Measurements from ENCODE around the gene PBX4.
A peak's percentile ranks its signal among the peaks of the same experiment; 100 is the strongest.

Gene PBX4

DNA sequence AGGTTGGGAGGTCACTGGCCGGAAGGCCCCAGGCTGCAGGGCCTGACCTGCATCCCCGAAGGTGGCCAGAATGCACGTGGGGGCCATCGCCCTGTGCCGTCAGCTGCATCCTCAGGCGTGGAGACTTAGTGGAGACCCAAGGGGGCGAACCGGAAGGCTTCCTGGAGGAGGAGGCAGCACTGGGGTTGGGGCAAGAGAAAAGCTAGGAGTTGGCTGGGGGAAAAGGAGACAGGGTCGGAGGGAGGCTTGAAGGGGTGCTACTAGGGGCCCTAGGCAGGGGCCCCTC lies 91.2 kb downstream of the PBX4 start:
- Histone ChIP-seq H3K27ac (ENCODE audit: low read length) (no peak overlapping the region), H3K4me3 (ENCODE audit: low read depth in 1 of 2, low read length in 2 of 2) (no peak overlapping the region), H3K4me1 (ENCODE audit: control insufficient read depth in 1 of 2, insufficient read depth in 2 of 2, low read length in 2 of 2) (peaks cover 0 to 9% of the 10 kb centered on the region in 2 donors), H3K27me3 (ENCODE audit: low read depth, low read length) (no peaks in the 10 kb centered on the region), H3K36me3 (ENCODE audit: control insufficient read depth in 1 of 2, insufficient read depth in 2 of 2, low read length in 2 of 2) (peaks cover 4 to 31% of the 10 kb centered on the region in 2 donors), H3K9me3 (ENCODE audit: control insufficient read depth in 1 of 2, low read length in 2 of 2) (no peaks in the 10 kb centered on the region)

- Histone ChIP-seq H3K9me3 (ENCODE audit: control insufficient read depth in 1 of 2, low read length in 2 of 2) (no peaks in the 10 kb centered on the region), H3K36me3 (ENCODE audit: control insufficient read depth in 1 of 2, insufficient read depth in 2 of 2, low read length in 2 of 2) (peaks cover 4 to 31% of the 10 kb centered on the region in 2 donors), H3K4me3 (ENCODE audit: low read depth in 1 of 2, low read length in 2 of 2) (no peak overlapping the region), H3K27ac (ENCODE audit: low read length) (no peak overlapping the region), H3K4me1 (ENCODE audit: control insufficient read depth in 1 of 2, insufficient read depth in 2 of 2, low read length in 2 of 2) (peaks cover 0 to 5% of the 10 kb centered on the region in 2 donors), H3K27me3 (ENCODE audit: low read depth, low read length) (no peaks in the 10 kb centered on the region)
These were observed 91.7 kb downstream of the PBX4 start for GRCh38 chr19:19526581-19527370.

DNA sequence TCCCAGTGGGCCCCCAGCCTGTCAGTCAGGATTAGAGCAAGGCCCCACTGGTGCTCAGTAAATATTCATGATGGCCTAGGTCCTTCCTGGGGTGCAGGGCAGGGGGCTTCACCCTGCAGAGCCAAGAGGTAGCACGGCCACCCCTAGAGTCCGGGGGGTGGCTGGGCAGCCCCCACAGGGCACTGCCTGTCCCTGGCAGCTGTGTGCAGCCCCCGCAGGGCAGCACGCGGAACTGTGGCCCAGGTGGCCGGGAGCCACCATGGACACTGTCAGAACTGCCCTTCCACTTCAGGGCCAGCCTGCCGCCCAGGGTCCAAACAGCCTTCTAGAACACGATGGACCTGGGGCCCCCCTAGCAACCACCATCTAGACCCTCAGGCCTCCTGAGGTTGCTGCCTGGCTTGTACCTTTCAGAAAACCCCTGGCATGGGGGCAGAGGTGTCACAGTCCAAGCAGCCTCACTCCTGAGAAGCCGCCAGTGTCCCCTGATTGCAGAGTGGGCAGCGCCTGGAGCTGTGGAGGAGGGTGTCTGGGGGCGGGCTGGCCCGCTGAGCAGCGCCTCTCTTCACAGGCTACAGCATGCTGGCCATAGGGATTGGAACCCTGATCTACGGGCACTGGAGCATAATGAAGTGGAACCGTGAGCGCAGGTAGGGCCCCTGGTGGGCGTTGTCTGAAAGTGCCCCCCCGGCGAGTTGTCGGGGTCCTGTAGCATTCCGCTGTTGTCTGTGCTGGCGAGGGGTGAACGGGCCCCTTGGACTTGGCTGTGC lies 92.7 kb downstream of the PBX4 start:
- Histone ChIP-seq H3K27ac (ENCODE audit: low read length) (no peak overlapping the region), H3K4me1 (ENCODE audit: control insufficient read depth in 1 of 2, insufficient read depth in 2 of 2, low read length in 2 of 2) (peaks cover 0 to 5% of the 10 kb centered on the region in 2 donors), H3K27me3 (ENCODE audit: low read depth, low read length) (no peaks in the 10 kb centered on the region), H3K9me3 (ENCODE audit: control insufficient read depth in 1 of 2, low read length in 2 of 2) (no peaks in the 10 kb centered on the region), H3K4me3 (ENCODE audit: low read depth in 1 of 2, low read length in 2 of 2) (no peak overlapping the region), H3K36me3 (ENCODE audit: control insufficient read depth in 1 of 2, insufficient read depth in 2 of 2, low read length in 2 of 2) (peaks cover 4 to 31% of the 10 kb centered on the region in 2 donors)

DNA sequence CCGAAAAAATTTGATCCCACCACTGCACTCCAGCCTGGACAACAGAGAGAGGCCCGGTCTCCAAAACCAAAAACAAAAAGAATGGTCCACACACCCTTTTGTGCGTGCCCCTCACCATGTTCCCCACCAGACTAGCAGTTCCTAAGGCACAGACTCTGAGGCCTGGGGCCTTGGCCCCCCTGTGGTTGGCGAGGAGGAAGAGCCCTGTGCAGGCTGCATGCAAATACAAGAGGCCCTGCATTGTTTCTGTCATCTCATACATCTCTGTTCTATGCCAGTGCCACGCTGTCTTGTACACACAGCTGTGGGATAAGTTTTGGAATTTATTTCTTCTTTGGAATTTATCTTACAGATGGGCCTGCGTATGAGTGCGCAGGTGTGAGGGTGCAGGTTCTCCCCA lies 94.4 kb downstream of the PBX4 start:
- H3K27ac ChIP-seq (ENCODE audit: low read length), result no peak overlapping the region
- peaks cover 9 to 42% of the 10 kb centered on the region in 2 donors for H3K36me3 ChIP-seq (ENCODE audit: control insufficient read depth in 1 of 2, insufficient read depth in 2 of 2, low read length in 2 of 2)
- peaks cover 0 to 13% of the 10 kb centered on the region in 2 donors for H3K4me1 ChIP-seq (ENCODE audit: control insufficient read depth in 1 of 2, insufficient read depth in 2 of 2, low read length in 2 of 2)
- no peaks in the 10 kb centered on the region for H3K27me3 ChIP-seq (ENCODE audit: low read depth, low read length)
- H3K9me3 ChIP-seq (ENCODE audit: control insufficient read depth in 1 of 2, low read length in 2 of 2), result no peaks in the 10 kb centered on the region
- H3K4me3 ChIP-seq (ENCODE audit: low read depth in 1 of 2, low read length in 2 of 2), result no peak overlapping the region

DNA sequence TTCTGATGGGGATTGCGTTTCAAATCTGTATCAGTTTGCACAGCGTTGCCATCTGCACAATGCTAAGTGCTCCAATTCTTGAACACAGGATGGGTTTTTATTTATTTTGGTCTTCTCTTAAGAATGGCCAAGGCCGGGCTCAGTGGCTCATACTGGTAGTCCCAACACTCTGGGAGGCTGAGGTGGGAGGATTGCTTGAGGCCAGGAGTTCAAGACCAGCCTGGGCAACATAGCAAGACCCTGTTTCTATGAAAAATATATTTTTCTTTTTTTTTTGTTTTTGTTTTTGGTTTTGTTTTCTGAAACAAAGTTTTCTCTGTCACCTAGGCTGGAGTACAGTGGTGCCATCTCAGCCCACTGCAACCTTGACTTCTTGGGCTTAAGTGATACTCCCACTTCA lies 95.3 kb downstream of the PBX4 start:
- H3K27me3 ChIP-seq (ENCODE audit: low read depth, low read length), result no peaks in the 10 kb centered on the region
- no peak overlapping the region for H3K27ac ChIP-seq (ENCODE audit: low read length)
- peaks cover 9 to 43% of the 10 kb centered on the region in 2 donors for H3K36me3 ChIP-seq (ENCODE audit: control insufficient read depth in 1 of 2, insufficient read depth in 2 of 2, low read length in 2 of 2)
- H3K4me1 ChIP-seq (ENCODE audit: control insufficient read depth in 1 of 2, insufficient read depth in 2 of 2, low read length in 2 of 2), result peaks cover 0 to 12% of the 10 kb centered on the region in 2 donors
- H3K4me3 ChIP-seq (ENCODE audit: low read depth in 1 of 2, low read length in 2 of 2), result no peak overlapping the region
- no peaks in the 10 kb centered on the region for H3K9me3 ChIP-seq (ENCODE audit: control insufficient read depth in 1 of 2, low read length in 2 of 2)

DNA sequence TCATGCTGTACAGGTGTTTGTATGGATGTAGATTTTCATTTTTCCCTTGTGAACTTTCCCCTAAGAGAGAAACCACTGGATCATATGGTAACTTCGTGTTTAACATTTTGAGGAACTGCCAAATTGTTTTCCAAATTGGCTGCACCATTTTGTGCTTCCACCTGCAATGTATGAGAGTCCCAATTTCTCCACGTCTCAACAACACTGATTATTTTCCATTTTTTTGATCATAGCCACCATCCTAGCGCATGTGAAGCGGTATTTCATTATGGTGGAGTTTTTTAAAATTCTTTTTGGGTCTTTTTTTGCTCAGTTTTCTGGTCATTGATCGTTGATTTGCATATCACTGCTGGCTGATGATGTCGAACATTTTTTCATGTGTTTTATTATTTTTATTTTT lies 97.5 kb downstream of the PBX4 start:
- H3K27ac ChIP-seq (ENCODE audit: low read length), result no peak overlapping the region
- no peaks in the 10 kb centered on the region for H3K27me3 ChIP-seq (ENCODE audit: low read depth, low read length)
- H3K4me3 ChIP-seq (ENCODE audit: low read depth in 1 of 2, low read length in 2 of 2), result no peak overlapping the region
- H3K4me1 ChIP-seq (ENCODE audit: control insufficient read depth in 1 of 2, insufficient read depth in 2 of 2, low read length in 2 of 2), result peaks cover 0 to 26% of the 10 kb centered on the region in 2 donors
- no peaks in the 10 kb centered on the region for H3K9me3 ChIP-seq (ENCODE audit: control insufficient read depth in 1 of 2, low read length in 2 of 2)
- H3K36me3 ChIP-seq (ENCODE audit: control insufficient read depth in 1 of 2, insufficient read depth in 2 of 2, low read length in 2 of 2), result peaks cover 9 to 24% of the 10 kb centered on the region in 2 donors

DNA sequence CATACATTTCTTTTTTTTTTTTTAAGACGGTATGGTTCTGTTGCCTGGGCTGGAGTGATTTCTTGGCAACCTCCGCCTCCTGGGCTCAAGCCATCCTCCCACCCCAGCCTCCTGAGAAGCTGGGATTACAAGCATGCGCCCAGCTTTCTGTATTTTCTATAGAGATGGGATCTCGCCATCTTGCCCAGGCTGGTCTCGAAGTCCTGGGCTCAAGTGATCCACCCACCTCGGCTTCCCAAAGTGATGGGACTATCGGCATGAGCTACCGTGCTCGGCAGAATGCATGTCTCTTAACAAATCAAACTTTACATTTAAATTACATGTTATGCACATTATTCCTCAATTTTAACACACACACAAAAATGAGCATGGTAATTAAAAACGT lies 101.3 kb downstream of the PBX4 start:
- Histone ChIP-seq H3K4me3 (ENCODE audit: low read depth in 1 of 2, low read length in 2 of 2) (peak overlapping the region; percentile 82 to 91), H3K9me3 (ENCODE audit: control insufficient read depth in 1 of 2, low read length in 2 of 2) (no peaks in the 10 kb centered on the region), H3K27ac (ENCODE audit: low read length) (no peak overlapping the region), H3K27me3 (ENCODE audit: low read depth, low read length) (no peaks in the 10 kb centered on the region), H3K4me1 (ENCODE audit: control insufficient read depth in 1 of 2, insufficient read depth in 2 of 2, low read length in 2 of 2) (peaks cover 0 to 37% of the 10 kb centered on the region in 2 donors), H3K36me3 (ENCODE audit: control insufficient read depth in 1 of 2, insufficient read depth in 2 of 2, low read length in 2 of 2) (peaks cover 4 to 13% of the 10 kb centered on the region in 2 donors)

GRCh38 chr19:19515642-19516519 lies 102.6 kb downstream of the PBX4 start, which contains the start of gene NDUFA13:
Gene NDUFA13 (plus strand): TSS chr19:19516225. CDS start chr19:19516239, 14 bp downstream.
- Histone ChIP-seq H3K4me1 (ENCODE audit: control insufficient read depth in 1 of 2, insufficient read depth in 2 of 2, low read length in 2 of 2) (peaks cover 0 to 37% of the 10 kb centered on the region in 2 donors), H3K4me3 (ENCODE audit: low read depth in 1 of 2, low read length in 2 of 2) (peak within 1 kb of the TSS; percentile 82 to 91), H3K36me3 (ENCODE audit: control insufficient read depth in 1 of 2, insufficient read depth in 2 of 2, low read length in 2 of 2) (peaks cover 4 to 13% of the 10 kb centered on the region in 2 donors), H3K27ac (ENCODE audit: low read length) (peak within 1 kb of the TSS; percentile 75), H3K9me3 (ENCODE audit: control insufficient read depth in 1 of 2, low read length in 2 of 2) (no peaks in the 10 kb centered on the region), H3K27me3 (ENCODE audit: low read depth, low read length) (no peaks in the 10 kb centered on the region)

- H3K27ac ChIP-seq (ENCODE audit: low read length), result peak within 1 kb of the TSS; percentile 75
- H3K9me3 ChIP-seq (ENCODE audit: control insufficient read depth in 1 of 2, low read length in 2 of 2), result no peaks in the 10 kb centered on the region
- peak within 1 kb of the TSS; percentile 82 to 91 for H3K4me3 ChIP-seq (ENCODE audit: low read depth in 1 of 2, low read length in 2 of 2)
- no peaks in the 10 kb centered on the region for H3K27me3 ChIP-seq (ENCODE audit: low read depth, low read length)
- H3K4me1 ChIP-seq (ENCODE audit: control insufficient read depth in 1 of 2, insufficient read depth in 2 of 2, low read length in 2 of 2), result peaks cover 0 to 36% of the 10 kb centered on the region in 2 donors
- peaks cover 4 to 11% of the 10 kb centered on the region in 2 donors for H3K36me3 ChIP-seq (ENCODE audit: control insufficient read depth in 1 of 2, insufficient read depth in 2 of 2, low read length in 2 of 2)
These were observed 103.4 kb downstream of the PBX4 start, which contains the start of gene TSSK6 for GRCh38 chr19:19514881-19515641. Gene TSSK6 (minus strand): TSS chr19:19515548. CDS start chr19:19515427, 121 bp downstream.

DNA sequence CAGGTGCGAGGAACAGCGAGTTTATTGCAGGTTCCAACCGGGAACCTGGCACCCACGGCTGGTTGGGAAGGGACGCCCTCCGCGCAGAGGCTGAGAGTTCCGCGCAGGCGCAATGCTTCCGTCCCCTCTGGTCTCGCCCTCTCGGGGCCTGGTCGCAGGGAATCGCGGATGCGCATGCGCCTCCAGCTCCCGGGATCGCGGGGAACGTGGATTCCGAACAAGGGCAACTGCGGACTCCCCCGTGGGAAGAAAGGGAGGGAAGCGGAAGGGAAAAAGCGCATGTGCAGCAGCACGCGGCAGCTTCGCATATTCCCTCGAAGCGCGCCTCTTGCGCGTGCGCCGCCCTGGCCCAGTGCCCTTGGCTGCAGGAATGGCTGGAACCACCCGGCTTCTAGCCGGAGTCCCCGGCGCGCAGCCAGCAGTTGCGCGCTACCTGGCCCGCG lies 104.3 kb downstream of the PBX4 start:
- H3K27ac ChIP-seq (ENCODE audit: low read length), result no peak overlapping the region
- H3K36me3 ChIP-seq (ENCODE audit: control insufficient read depth in 1 of 2, insufficient read depth in 2 of 2, low read length in 2 of 2), result peaks cover 0 to 3% of the 10 kb centered on the region in 2 donors
- peaks cover 0 to 29% of the 10 kb centered on the region in 2 donors for H3K4me1 ChIP-seq (ENCODE audit: control insufficient read depth in 1 of 2, insufficient read depth in 2 of 2, low read length in 2 of 2)
- peak overlapping the region; percentile 30 to 51 for H3K4me3 ChIP-seq (ENCODE audit: low read depth in 1 of 2, low read length in 2 of 2)
- H3K27me3 ChIP-seq (ENCODE audit: low read depth, low read length), result no peaks in the 10 kb centered on the region
- H3K9me3 ChIP-seq (ENCODE audit: control insufficient read depth in 1 of 2, low read length in 2 of 2), result no peaks in the 10 kb centered on the region
